DOHH2 (cell line): Measurements from ENCODE around the gene IL17F.

Experiments used
- EZH2phosphoT487 ChIP-seq: fragments of 200-600 bp; sonication (generic); IDR thresholded peaks from 2 replicates; pipeline ENCODE4 v1.6.1; 2017; ENCODE audit warnings: borderline replicate concordance, mild to moderate bottlenecking, antibody characterized with exemption, low read length, moderate library complexity, mixed read lengths
- TF ChIP-seq, protein P1 (sequence below): fragments of 200-600 bp; sonication (generic); IDR thresholded peaks from one replicate; pipeline ENCODE4 v1.5.1; 2014; ENCODE audit warnings: antibody characterized with exemption, mild to moderate bottlenecking, low read depth, low read length; ENCODE audit not compliant: poor library complexity, severe bottlenecking

- TF ChIP-seq, protein P1, sequence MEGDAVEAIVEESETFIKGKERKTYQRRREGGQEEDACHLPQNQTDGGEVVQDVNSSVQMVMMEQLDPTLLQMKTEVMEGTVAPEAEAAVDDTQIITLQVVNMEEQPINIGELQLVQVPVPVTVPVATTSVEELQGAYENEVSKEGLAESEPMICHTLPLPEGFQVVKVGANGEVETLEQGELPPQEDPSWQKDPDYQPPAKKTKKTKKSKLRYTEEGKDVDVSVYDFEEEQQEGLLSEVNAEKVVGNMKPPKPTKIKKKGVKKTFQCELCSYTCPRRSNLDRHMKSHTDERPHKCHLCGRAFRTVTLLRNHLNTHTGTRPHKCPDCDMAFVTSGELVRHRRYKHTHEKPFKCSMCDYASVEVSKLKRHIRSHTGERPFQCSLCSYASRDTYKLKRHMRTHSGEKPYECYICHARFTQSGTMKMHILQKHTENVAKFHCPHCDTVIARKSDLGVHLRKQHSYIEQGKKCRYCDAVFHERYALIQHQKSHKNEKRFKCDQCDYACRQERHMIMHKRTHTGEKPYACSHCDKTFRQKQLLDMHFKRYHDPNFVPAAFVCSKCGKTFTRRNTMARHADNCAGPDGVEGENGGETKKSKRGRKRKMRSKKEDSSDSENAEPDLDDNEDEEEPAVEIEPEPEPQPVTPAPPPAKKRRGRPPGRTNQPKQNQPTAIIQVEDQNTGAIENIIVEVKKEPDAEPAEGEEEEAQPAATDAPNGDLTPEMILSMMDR, result no peak
- TF ChIP-seq EZH2phosphoT487, result no peak
Measured at GRCh38 chr6:52221302-52221701, 23.0 kb downstream of the IL17F start.
